ENCODE measurements around the gene CLEC16A. TPM values are rescaled to one million over a fixed set of nuclear protein-coding genes. Genes with fewer than 3 reads are reported as not detected.

The CLEC16A gene
- total RNA-seq, 2 experiments from 2014 or later: 25.5 to 26.7 TPM

- H3K27me3 Mint-ChIP-seq: no peaks in the 10 kb centered on the region
- no peak overlapping the region for H3K27ac Mint-ChIP-seq
- POLR2A ChIA-PET: interaction anchor here (1.4 kb wide), 1 partner anchor 66 kb away, joined by 4 read pairs; the partner anchor contains the start of gene SOCS1
- peaks cover 16% of the 10 kb centered on the region for H3K4me1 Mint-ChIP-seq (ENCODE audit: low read depth)
- no peak for DNase-seq
- CTCF ChIA-PET: interaction anchor here (1.8 kb wide), 1 partner anchor 218 kb away, joined by 5 read pairs; no protein-coding TSS in a partner anchor
- intact Hi-C loops (cut with micrococcal nuclease): no loop called here
- H3K9me3 Mint-ChIP-seq: no peaks in the 10 kb centered on the region
- no peak overlapping the region for H3K4me3 Mint-ChIP-seq
- no peaks in the 10 kb centered on the region for H3K36me3 Mint-ChIP-seq
These were observed 244.7 kb downstream of the CLEC16A start for GRCh38 chr16:11188801-11189740.

- Mint-ChIP-seq H3K27me3 (no peaks in the 10 kb centered on the region), H3K9me3 (no peaks in the 10 kb centered on the region), H3K4me3 (no peak overlapping the region), H3K27ac (peak overlapping the region; percentile 18), H3K4me1 (ENCODE audit: low read depth) (peaks cover 20% of the 10 kb centered on the region), H3K36me3 (no peaks in the 10 kb centered on the region)
- ChIA-PET CTCF (interaction anchor here (0.6 to 1.8 kb wide), 2 partner anchors 179 to 219 kb away, joined by 3 to 5 read pairs; no protein-coding TSS in a partner anchor), POLR2A (interaction anchor here (1.4 kb wide), 1 partner anchor 11 kb away, joined by 5 read pairs; no protein-coding TSS in a partner anchor)
- DNase-seq: peak; percentile 57
- intact Hi-C loops (cut with micrococcal nuclease): loop anchor here (2.0 kb wide), 1 partner anchor 34 kb away; no protein-coding TSS in a partner anchor
These were observed 246.5 kb downstream of the CLEC16A start for GRCh38 chr16:11190588-11191560.

GRCh38 chr16:11191665-11192064 lies 247.3 kb downstream of the CLEC16A start:
- H3K4me1 Mint-ChIP-seq (ENCODE audit: low read depth): peaks cover 20% of the 10 kb centered on the region
- H3K4me3 Mint-ChIP-seq: no peak overlapping the region
- intact Hi-C loops (cut with micrococcal nuclease): loop anchor here (2.0 kb wide), 1 partner anchor 33 kb away; no protein-coding TSS in a partner anchor
- ChIA-PET CTCF (interaction anchor here (0.6 to 1.2 kb wide), 2 partner anchors 27 to 178 kb away, joined by 3 read pairs; no protein-coding TSS in a partner anchor), POLR2A (interaction anchor here (1.4 kb wide), 1 partner anchor 10 kb away, joined by 5 read pairs; no protein-coding TSS in a partner anchor)
- H3K36me3 Mint-ChIP-seq: no peaks in the 10 kb centered on the region
- no peaks in the 10 kb centered on the region for H3K9me3 Mint-ChIP-seq
- H3K27me3 Mint-ChIP-seq: no peaks in the 10 kb centered on the region
- no peak for DNase-seq
- no peak overlapping the region for H3K27ac Mint-ChIP-seq

GRCh38 chr16:11193494-11193893 lies 249.1 kb downstream of the CLEC16A start:
- H3K9me3 Mint-ChIP-seq: no peaks in the 10 kb centered on the region
- ChIA-PET POLR2A (interaction anchor here (1.5 kb wide), 1 partner anchor 31 kb away, joined by 3 read pairs; no protein-coding TSS in a partner anchor), CTCF (interaction anchor here (0.6 kb wide), 1 partner anchor 230 kb away, joined by 3 read pairs; no protein-coding TSS in a partner anchor)
- H3K27me3 Mint-ChIP-seq: no peaks in the 10 kb centered on the region
- DNase-seq: no peak
- H3K4me1 Mint-ChIP-seq (ENCODE audit: low read depth): peaks cover 20% of the 10 kb centered on the region
- no peak overlapping the region for H3K4me3 Mint-ChIP-seq
- H3K27ac Mint-ChIP-seq: no peak overlapping the region
- H3K36me3 Mint-ChIP-seq: no peaks in the 10 kb centered on the region
- intact Hi-C loops (cut with micrococcal nuclease): no loop called here

- no peaks in the 10 kb centered on the region for H3K9me3 Mint-ChIP-seq
- intact Hi-C loops (cut with micrococcal nuclease): no loop called here
These were observed 250.5 kb downstream of the CLEC16A start for GRCh38 chr16:11194913-11195312.

GRCh38 chr16:11196286-11196828 lies 252.0 kb downstream of the CLEC16A start:
- no peak for DNase-seq
- Mint-ChIP-seq H3K27ac (no peak overlapping the region), H3K27me3 (no peaks in the 10 kb centered on the region), H3K9me3 (no peaks in the 10 kb centered on the region), H3K36me3 (no peaks in the 10 kb centered on the region), H3K4me1 (ENCODE audit: low read depth) (peaks cover 18% of the 10 kb centered on the region), H3K4me3 (no peak overlapping the region)
- POLR2A ChIA-PET: no interaction called here
- CTCF ChIA-PET: interaction anchor here (1.9 to 2.5 kb wide), 2 partner anchors 9 to 22 kb away, joined by 5 to 11 read pairs; no protein-coding TSS in a partner anchor
- intact Hi-C loops (cut with micrococcal nuclease): no loop called here

More at GRCh38 chr16:11194913-11195312, 250.5 kb downstream of the CLEC16A start:
- Mint-ChIP-seq H3K4me3 (no peak overlapping the region), H3K36me3 (no peaks in the 10 kb centered on the region), H3K27ac (no peak overlapping the region), H3K27me3 (no peaks in the 10 kb centered on the region), H3K4me1 (ENCODE audit: low read depth) (peaks cover 26% of the 10 kb centered on the region)
- ChIA-PET POLR2A (no interaction called here), CTCF (interaction anchor here (1.9 to 2.5 kb wide), 2 partner anchors 11 to 23 kb away, joined by 5 to 11 read pairs; no protein-coding TSS in a partner anchor)
- no peak for DNase-seq

GRCh38 chr16:11198375-11198774 lies 254.0 kb downstream of the CLEC16A start:
- H3K36me3 Mint-ChIP-seq: no peaks in the 10 kb centered on the region
- ChIA-PET POLR2A (interaction anchor here (0.8 kb wide), 1 partner anchor 146 kb away, joined by 3 read pairs; no protein-coding TSS in a partner anchor), CTCF (no interaction called here)
- intact Hi-C loops (cut with micrococcal nuclease): no loop called here
- H3K27me3 Mint-ChIP-seq: no peaks in the 10 kb centered on the region
- peaks cover 21% of the 10 kb centered on the region for H3K4me1 Mint-ChIP-seq (ENCODE audit: low read depth)
- DNase-seq: no peak
- H3K4me3 Mint-ChIP-seq: no peak overlapping the region
- H3K9me3 Mint-ChIP-seq: no peaks in the 10 kb centered on the region
- H3K27ac Mint-ChIP-seq: no peak overlapping the region

- Mint-ChIP-seq H3K4me1 (ENCODE audit: low read depth) (peaks cover 21% of the 10 kb centered on the region), H3K36me3 (no peaks in the 10 kb centered on the region), H3K27ac (no peak overlapping the region), H3K27me3 (no peaks in the 10 kb centered on the region), H3K4me3 (no peak overlapping the region), H3K9me3 (no peaks in the 10 kb centered on the region)
- DNase-seq: no peak
- intact Hi-C loops (cut with micrococcal nuclease): no loop called here
- ChIA-PET POLR2A (interaction anchor here (0.8 kb wide), 1 partner anchor 147 kb away, joined by 3 read pairs; no protein-coding TSS in a partner anchor), CTCF (no interaction called here)
These were observed 254.5 kb downstream of the CLEC16A start for GRCh38 chr16:11198828-11199227.

- H3K27me3 Mint-ChIP-seq: no peaks in the 10 kb centered on the region
- peaks cover 18% of the 10 kb centered on the region for H3K4me1 Mint-ChIP-seq (ENCODE audit: low read depth)
- H3K36me3 Mint-ChIP-seq: no peaks in the 10 kb centered on the region
These were observed 256.2 kb downstream of the CLEC16A start for GRCh38 chr16:11200592-11200991.

GRCh38 chr16:11201498-11202259 lies 257.3 kb downstream of the CLEC16A start:
- peaks cover 28% of the 10 kb centered on the region for H3K4me1 Mint-ChIP-seq (ENCODE audit: low read depth)
- intact Hi-C loops (cut with micrococcal nuclease): no loop called here
- H3K27me3 Mint-ChIP-seq: no peaks in the 10 kb centered on the region
- no peaks in the 10 kb centered on the region for H3K9me3 Mint-ChIP-seq
- no peak for DNase-seq
- H3K36me3 Mint-ChIP-seq: no peaks in the 10 kb centered on the region
- ChIA-PET CTCF (no interaction called here), POLR2A (interaction anchor here (1.5 kb wide), 1 partner anchor 10 kb away, joined by 5 read pairs; no protein-coding TSS in a partner anchor)
- no peak overlapping the region for H3K27ac Mint-ChIP-seq
- no peak overlapping the region for H3K4me3 Mint-ChIP-seq

More at GRCh38 chr16:11200592-11200991, 256.2 kb downstream of the CLEC16A start:
- Mint-ChIP-seq H3K4me3 (no peak overlapping the region), H3K9me3 (no peaks in the 10 kb centered on the region), H3K27ac (no peak overlapping the region)
- ChIA-PET CTCF (no interaction called here), POLR2A (no interaction called here)
- intact Hi-C loops (cut with micrococcal nuclease): no loop called here
- no peak for DNase-seq

All from activated CD4-positive, alpha-beta memory T cell treated with anti-CD3 and anti-CD28 coated beads for 36 hours (primary cell).